Measurements from ENCODE around the gene PDCD7. TPM values are rescaled to one million over a fixed set of nuclear protein-coding genes. Genes with fewer than 3 reads are reported as not detected.
A peak's percentile ranks its signal among the peaks of the same experiment; 100 is the strongest.

Gene PDCD7
- total RNA-seq, 4 donors from 2014 or later: 26.4 to 70.7 (median 30.4) TPM

DNA sequence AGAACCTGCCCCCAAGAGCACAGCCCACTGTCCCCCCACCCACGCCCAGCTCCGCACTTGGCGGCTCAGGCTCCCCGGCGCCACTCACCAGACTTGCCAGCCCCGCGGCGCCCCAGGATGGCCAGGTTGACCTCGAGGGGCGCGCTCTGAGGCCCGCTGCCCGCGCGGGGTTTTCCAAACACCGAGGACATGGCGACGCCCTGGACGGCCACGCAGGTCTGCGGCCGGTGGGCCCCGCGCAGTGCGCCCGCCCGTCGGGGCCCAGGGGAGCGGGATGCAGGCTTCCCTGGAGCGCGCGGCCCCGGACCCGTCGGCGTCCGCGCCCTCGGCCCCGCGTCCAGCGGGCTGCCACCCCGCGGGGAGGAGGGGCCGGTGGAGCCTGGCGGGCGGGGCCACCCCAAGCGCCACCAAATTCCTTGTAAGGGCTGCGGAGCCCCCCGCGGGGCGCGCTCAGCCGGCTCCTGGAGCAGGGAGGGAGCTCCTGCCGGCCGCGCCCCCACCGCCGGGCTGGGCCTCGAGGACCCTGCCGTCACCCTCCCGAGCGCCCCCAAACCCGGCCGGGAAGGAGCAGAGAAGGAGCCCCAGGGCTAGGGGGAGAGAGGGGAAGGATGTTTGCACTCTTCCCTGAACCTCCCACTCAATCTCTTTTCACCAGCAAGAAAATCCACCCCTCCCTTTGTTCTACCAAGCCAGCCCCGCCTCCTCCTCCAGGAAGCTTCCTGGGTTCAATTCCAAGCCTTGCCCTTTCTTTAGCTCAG is 65.8 kb downstream of the PDCD7 start, which contains the start of gene RASL12:
Gene RASL12 (minus strand): TSS at position 347 of the 758 bp plus-strand sequence. CDS start 156 bp downstream, at position 191.
- H3K4me1 ChIP-seq: peaks cover 19 to 100% (median 56%) of the 10 kb centered on the region in 3 donors
- H3K4me3 ChIP-seq: peak within 1 kb of the TSS; percentile 70 to 90
- WGBS, 2 donors (ENCODE audit: low coverage in 1 of 2): 27% methylated on average over 1 of the region's 66 CpGs; no CpG with 5 or more reads in 1 of the 2 donors
- peaks cover 5% of the 10 kb centered on the region for H3K27me3 ChIP-seq
- H3K27ac ChIP-seq: peak within 1 kb of the TSS; percentile 89 to 99 (median 94)
- peak; percentile 53 for ATAC-seq
- H3K9me3 ChIP-seq: no peaks in the 10 kb centered on the region
- peaks cover 0 to 12% of the 10 kb centered on the region in 2 donors for H3K36me3 ChIP-seq
- TF ChIP-seq POLR2A (IDR thresholded peaks at IDR 0.05) (peak; percentile 76 to 83), EP300 (IDR thresholded peaks at IDR 0.05) (no peak)

Small RNAs within 50 kb of the gene (small RNA-seq; reads per million reads assigned to genes)
- gene AC013553.1: 0 reads per million in 4 donors

Other genes starting within 250 kb of the PDCD7 start
- 10 to 100 TPM in 2 of 4 donors, 1 to 10 TPM in 2; 4.6 to 15.6 (median 8.5) TPM for gene ANKDD1A, start 221.9 kb downstream of the PDCD7 start, total RNA-seq
- gene SPG21, start 143.9 kb downstream of the PDCD7 start, total RNA-seq: 10 to 100 TPM; 79.1 to 94.9 (median 86.9) TPM
- 10 to 100 TPM; 21.1 to 36.9 (median 29.4) TPM for gene MTFMT, start 104.2 kb downstream of the PDCD7 start, total RNA-seq
- not detected for gene SLC51B, start 88.4 kb downstream of the PDCD7 start, total RNA-seq
- gene RASL12, start 65.8 kb downstream of the PDCD7 start, total RNA-seq: 100 to 1,000 TPM in 3 of 4 donors, 10 to 100 TPM in 1; 43.2 to 244 (median 179) TPM
- gene KBTBD13, start 57.1 kb downstream of the PDCD7 start, total RNA-seq: not detected
- 1 to 10 TPM in 3 of 4 donors, under 1 TPM in 1; 0.12 to 7.5 (median 3.0) TPM for gene UBAP1L, start 18.6 kb downstream of the PDCD7 start, total RNA-seq
- 10 to 100 TPM; 40.1 to 68.8 (median 55.6) TPM for gene CLPX, start 51.5 kb upstream of the PDCD7 start, total RNA-seq
- 100 to 1,000 TPM in 1 of 4 donors, 10 to 100 TPM in 3; 43.7 to 114 (median 74.5) TPM for gene CILP, start 77.7 kb upstream of the PDCD7 start, total RNA-seq
- gene PARP16, start 153.1 kb upstream of the PDCD7 start, total RNA-seq: 10 to 100 TPM; 10.1 to 21.7 (median 14.1) TPM
- not detected for gene RNU5A-1, start 162.2 kb upstream of the PDCD7 start, total RNA-seq
- gene RNU5B-1, start 170.9 kb upstream of the PDCD7 start, total RNA-seq: not detected
- under 1 TPM in 1 of 4 donors, not detected in 3; 0.13 TPM for gene IGDCC3, start 244.2 kb upstream of the PDCD7 start, total RNA-seq